ENCODE results near the gene CDK5RAP2.

Gene CDK5RAP2

DNA sequence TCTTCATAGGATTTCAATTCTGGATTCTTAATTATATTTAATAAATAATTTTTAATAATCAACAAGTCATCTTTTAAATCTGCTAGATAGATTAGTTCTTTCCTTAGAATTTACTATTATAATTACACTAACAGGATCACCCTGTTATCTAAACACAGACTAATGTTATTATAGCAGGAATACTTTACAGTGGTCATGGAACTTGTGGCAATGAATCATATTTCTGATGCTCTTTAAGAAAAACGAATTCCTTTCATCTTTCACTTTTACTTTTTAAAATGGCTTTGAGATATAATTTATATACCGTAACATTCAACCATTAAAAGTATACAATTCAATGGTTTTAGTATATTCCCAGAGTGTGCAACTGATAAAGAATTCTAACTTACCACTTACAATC, 29.7 kb upstream of the CDK5RAP2 start:
- H3K4me3 ChIP-seq (ENCODE audit: low read depth, low read length) = no peak overlapping the region
- TF ChIP-seq, protein P1, sequence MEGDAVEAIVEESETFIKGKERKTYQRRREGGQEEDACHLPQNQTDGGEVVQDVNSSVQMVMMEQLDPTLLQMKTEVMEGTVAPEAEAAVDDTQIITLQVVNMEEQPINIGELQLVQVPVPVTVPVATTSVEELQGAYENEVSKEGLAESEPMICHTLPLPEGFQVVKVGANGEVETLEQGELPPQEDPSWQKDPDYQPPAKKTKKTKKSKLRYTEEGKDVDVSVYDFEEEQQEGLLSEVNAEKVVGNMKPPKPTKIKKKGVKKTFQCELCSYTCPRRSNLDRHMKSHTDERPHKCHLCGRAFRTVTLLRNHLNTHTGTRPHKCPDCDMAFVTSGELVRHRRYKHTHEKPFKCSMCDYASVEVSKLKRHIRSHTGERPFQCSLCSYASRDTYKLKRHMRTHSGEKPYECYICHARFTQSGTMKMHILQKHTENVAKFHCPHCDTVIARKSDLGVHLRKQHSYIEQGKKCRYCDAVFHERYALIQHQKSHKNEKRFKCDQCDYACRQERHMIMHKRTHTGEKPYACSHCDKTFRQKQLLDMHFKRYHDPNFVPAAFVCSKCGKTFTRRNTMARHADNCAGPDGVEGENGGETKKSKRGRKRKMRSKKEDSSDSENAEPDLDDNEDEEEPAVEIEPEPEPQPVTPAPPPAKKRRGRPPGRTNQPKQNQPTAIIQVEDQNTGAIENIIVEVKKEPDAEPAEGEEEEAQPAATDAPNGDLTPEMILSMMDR (IDR thresholded peaks at IDR 0.05; ENCODE audit: borderline replicate concordance, insufficient read depth, low read depth, low read length) = no peak

DNA sequence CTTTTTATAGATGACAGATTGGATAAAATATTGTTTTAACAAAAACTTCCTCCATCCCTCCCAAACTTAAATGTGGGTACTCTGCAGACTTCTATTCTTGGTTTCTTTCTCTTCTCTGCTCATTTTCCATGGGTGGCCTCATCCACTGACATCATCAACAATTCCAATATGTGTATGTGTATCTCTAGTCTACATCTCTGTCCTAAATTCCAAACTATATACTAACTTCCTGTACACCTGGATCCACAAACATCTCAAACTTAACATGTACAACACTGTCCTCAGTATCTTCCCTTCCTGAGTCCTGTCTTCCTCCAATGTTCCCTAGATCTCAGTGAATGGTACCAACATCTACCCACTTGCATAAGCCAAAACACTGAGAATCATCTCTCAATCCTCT, 28.5 kb upstream of the CDK5RAP2 start:
- TF ChIP-seq, protein P1 (IDR thresholded peaks at IDR 0.05; ENCODE audit: borderline replicate concordance, insufficient read depth, low read depth, low read length) = no peak
- no peak overlapping the region for H3K4me3 ChIP-seq (ENCODE audit: low read depth, low read length)

DNA sequence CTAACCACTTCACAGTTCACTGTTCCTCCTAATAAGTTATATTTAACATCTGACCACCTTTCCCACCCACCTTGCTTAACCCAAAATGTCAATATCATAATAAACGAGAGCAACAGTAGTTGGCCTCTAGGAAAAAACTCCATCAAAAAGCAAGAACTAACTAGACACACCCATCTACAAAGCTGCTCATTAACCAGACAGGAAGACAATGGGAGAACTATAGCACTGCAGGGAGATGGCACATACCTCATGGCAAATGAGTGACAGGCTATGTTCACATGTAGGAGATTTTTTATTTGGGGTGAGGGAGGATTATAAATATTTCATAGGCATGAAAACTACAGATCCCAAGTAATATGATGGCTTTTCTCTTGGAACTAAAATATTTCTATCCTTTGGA, 23.6 kb upstream of the CDK5RAP2 start:
- TF ChIP-seq, protein P1 (IDR thresholded peaks at IDR 0.05; ENCODE audit: borderline replicate concordance, insufficient read depth, low read depth, low read length) = no peak
- no peak overlapping the region for H3K4me3 ChIP-seq (ENCODE audit: low read depth, low read length)

DNA sequence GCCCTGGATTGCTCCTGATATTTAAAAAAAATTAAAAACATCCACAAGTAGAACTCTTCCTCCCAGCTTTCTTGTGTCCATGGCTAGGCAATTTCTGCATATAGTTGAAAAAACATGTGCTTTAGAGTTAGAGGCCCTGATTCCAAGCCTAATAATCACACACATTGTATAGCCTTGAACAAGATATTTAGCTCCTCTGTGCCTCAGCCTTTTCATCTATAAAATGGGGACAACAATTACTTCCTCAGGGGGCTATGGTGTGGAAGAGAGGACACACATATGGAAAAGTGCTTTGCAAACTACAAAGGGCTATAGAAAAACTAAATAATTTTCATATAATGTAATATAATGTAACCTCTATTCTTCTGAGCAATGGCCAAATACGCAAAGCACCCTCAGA, 23.0 kb upstream of the CDK5RAP2 start:
- TF ChIP-seq, protein P1 (IDR thresholded peaks at IDR 0.05; ENCODE audit: borderline replicate concordance, insufficient read depth, low read depth, low read length) = no peak
- H3K4me3 ChIP-seq (ENCODE audit: low read depth, low read length) = no peak overlapping the region

DNA sequence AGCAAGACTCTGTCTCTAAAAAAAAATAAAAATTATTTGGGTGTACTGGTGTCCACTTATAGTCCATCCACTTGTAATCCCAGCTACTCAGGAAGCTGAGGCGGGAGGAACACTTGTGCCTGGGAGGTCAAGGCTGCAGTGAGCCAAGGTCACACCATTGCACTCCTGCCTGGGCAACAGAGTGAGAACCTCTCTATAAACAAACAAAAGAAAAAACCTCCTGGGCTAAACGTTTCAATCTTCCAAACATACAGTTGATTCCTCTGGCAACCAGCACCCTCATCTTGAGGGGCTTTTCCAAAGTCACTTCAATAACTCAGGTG, 13.9 kb upstream of the CDK5RAP2 start:
- H3K4me3 ChIP-seq (ENCODE audit: low read depth, low read length) = no peak overlapping the region
- TF ChIP-seq, protein P1 (IDR thresholded peaks at IDR 0.05; ENCODE audit: borderline replicate concordance, insufficient read depth, low read depth, low read length) = no peak

DNA sequence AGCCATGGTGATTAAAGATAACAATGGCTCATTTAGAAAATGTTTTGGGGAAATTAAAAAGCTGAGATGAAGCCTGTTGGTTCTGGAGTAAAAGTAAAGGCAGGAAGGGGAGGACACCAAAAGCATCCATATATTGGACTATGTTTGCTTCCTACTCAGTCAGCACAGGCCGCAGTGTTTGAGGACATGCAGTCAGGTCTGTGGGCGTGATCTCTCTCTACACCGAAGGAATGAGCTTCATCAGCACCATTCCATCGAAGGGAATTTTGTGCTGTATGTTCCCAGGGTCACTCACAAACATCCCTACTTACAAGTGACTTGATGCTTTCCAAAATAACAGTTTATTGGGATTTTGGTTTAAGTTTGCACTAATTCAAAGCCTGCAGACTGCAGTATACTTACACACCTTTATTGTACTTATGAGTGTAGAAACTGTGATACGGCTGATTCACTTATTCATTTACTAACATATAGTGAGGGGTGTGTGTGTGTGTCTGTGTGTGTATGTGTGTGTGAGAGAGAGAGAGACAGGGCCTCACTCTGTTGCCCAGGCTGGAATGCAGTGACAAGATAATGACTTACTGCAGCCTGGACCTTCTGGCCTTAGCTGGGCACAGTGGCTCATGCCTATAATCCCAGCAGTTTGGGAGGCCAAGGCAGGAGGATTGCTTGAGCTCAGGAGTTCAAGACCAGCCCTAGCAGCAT, 13.4 kb upstream of the CDK5RAP2 start:
- no peak overlapping the region for H3K4me3 ChIP-seq (ENCODE audit: low read depth, low read length)
- TF ChIP-seq, protein P1 (IDR thresholded peaks at IDR 0.05; ENCODE audit: borderline replicate concordance, insufficient read depth, low read depth, low read length) = no peak

DNA sequence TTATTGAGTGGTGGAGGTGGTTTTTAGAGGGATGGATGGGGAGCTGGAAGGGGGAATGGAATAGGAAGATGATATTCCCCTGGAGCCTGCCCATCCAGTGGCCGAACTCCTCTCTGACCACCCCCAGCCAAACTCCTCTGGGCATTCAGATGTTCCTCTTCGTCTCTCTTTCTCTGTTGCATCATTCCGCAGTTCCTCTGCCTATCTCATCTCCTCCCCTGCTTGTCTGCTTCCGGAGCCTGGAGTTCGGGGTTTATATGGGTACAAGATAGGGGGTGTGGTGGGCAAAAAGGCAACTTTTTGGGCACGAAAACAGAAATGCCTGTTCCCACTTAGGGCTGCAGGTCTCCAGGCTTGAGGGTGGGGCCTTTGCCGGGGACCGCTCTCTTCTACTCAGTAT, 12.2 kb upstream of the CDK5RAP2 start:
- H3K4me3 ChIP-seq (ENCODE audit: low read depth, low read length) = no peak overlapping the region
- TF ChIP-seq, protein P1 (IDR thresholded peaks at IDR 0.05; ENCODE audit: borderline replicate concordance, insufficient read depth, low read depth, low read length) = no peak
